Prostate gland (tissue), 2 donors: ENCODE results near the gene SORL1. TPM values are rescaled to one million over a fixed set of nuclear protein-coding genes. Genes with fewer than 3 reads are reported as not detected.

Experiments used
- DNase-seq: peaks from one replicate; pipeline ENCODE4 v3.0.0-alpha.2; 2019; ENCODE audit warnings: low spot score
- H3K27ac ChIP-seq, 2 donors: fragments of 200-600 bp; sonication (generic); 2 replicates each; pipeline ENCODE4 v1.5.1; 2017 to 2019
- H3K27me3 ChIP-seq: fragments of 200-600 bp; sonication (generic); replicated peaks from 2 replicates; pipeline ENCODE4 v1.5.1; 2019; ENCODE audit not compliant: insufficient read depth
- H3K36me3 ChIP-seq, 2 donors: fragments of 200-600 bp; sonication (generic); 1 replicate in 1 of 2; 2 replicates in 1 of 2; pipeline versions ENCODE4 v1.5.1 to v1.8.1; 2017 to 2019
- H3K4me1 ChIP-seq: fragments of 200-600 bp; sonication (generic); replicated peaks from 2 replicates; pipeline ENCODE4 v1.5.1; 2019
- H3K4me3 ChIP-seq, 2 donors: fragments of 200-600 bp; sonication (generic); 2 replicates each; pipeline ENCODE4 v1.5.1; 2017 to 2019
- H3K9me3 ChIP-seq: fragments of 200-600 bp; sonication (generic); 2 replicates; pipeline ENCODE4 v1.5.1; 2017
- CTCF ChIP-seq, 4 experiments: fragments of 200-600 bp in 2 of 4; fragments of 450-650 bp in 2 of 4; sonication (generic) in 2 of 4; IDR thresholded peaks; 1 replicate in 3 of 4; 2 replicates in 1 of 4; pipeline ENCODE4 v1.5.1; 2016 to 2019; ENCODE audit warnings: antibody characterized with exemption in 4 of 4, mild to moderate bottlenecking in 2 of 4, moderate library complexity in 2 of 4
- POLR2A ChIP-seq: fragments of 450-650 bp; IDR thresholded peaks from one replicate; pipeline ENCODE4 v1.6.1; 2016; ENCODE audit warnings: antibody characterized with exemption, mild to moderate bottlenecking
- POLR2AphosphoS5 ChIP-seq: sonication (generic); formaldehyde crosslinking; IDR thresholded peaks from one replicate; pipeline ENCODE4 v1.6.1; 2017; ENCODE audit warnings: antibody characterized with exemption
- WGBS: methylation state at CpG from one replicate; pipeline ENCODE4 v1.1.5; 2018; 5-methylcytosine and 5-hydroxymethylcytosine counted together
- intact Hi-C: fragments of 100-400 bp; cut with DNase I; formaldehyde crosslinking; loops from one replicate; pipeline ENCODE4 v1.14.2; 2022
- total RNA-seq, 2 donors: library from RNA; depleted of rRNA; stranded (reverse); fragments of >200 nt; gene quantifications; one replicate each; pipeline ENCODE4 v1.1.0, GENCODE V29; 2016

Gene SORL1
- total RNA-seq, 2 donors from 2014 or later, result 77.4 to 97.6 TPM

GRCh38 chr11:121486054-121486453, 33.9 kb downstream of the SORL1 start:
- Histone ChIP-seq H3K9me3 (no peaks in the 10 kb centered on the region), H3K36me3 (no peaks in the 10 kb centered on the region), H3K4me1 (peaks cover 9% of the 10 kb centered on the region), H3K27me3 (no peaks in the 10 kb centered on the region), H3K27ac (no peak overlapping the region), H3K4me3 (no peak overlapping the region)
- 97% methylated on average over 5 of the region's 5 CpGs for WGBS
- DNase-seq, result no peak
- intact Hi-C loops, result no loop called here
- TF ChIP-seq POLR2AphosphoS5, result no peak
- TF ChIP-seq CTCF (IDR thresholded peaks at IDR 0.05), result no peak
- TF ChIP-seq POLR2A, result no peak

GRCh38 chr11:121487191-121487590, 35.1 kb downstream of the SORL1 start:
- DNase-seq, result no peak
- 79% methylated on average over 6 of the region's 6 CpGs for WGBS
- Histone ChIP-seq H3K27ac (no peak overlapping the region), H3K9me3 (no peaks in the 10 kb centered on the region), H3K4me3 (no peak overlapping the region), H3K4me1 (peaks cover 9% of the 10 kb centered on the region), H3K27me3 (no peaks in the 10 kb centered on the region), H3K36me3 (no peaks in the 10 kb centered on the region)
- intact Hi-C loops, result no loop called here
- TF ChIP-seq CTCF (IDR thresholded peaks at IDR 0.05) (no peak), POLR2AphosphoS5 (no peak), POLR2A (no peak)

- Histone ChIP-seq H3K4me3 (no peak overlapping the region), H3K4me1 (peaks cover 9% of the 10 kb centered on the region), H3K9me3 (no peaks in the 10 kb centered on the region), H3K27me3 (no peaks in the 10 kb centered on the region), H3K36me3 (no peaks in the 10 kb centered on the region), H3K27ac (peak overlapping the region in 1 of 2 donors; percentile 22)
- 60% methylated on average over 2 of the region's 2 CpGs for WGBS
- intact Hi-C loops, result no loop called here
- no peak for DNase-seq
- TF ChIP-seq POLR2A (no peak), POLR2AphosphoS5 (no peak), CTCF (IDR thresholded peaks at IDR 0.05) (no peak)
These were observed 36.1 kb downstream of the SORL1 start for GRCh38 chr11:121488170-121488569.

GRCh38 chr11:121488641-121489040, 36.5 kb downstream of the SORL1 start:
- Histone ChIP-seq H3K9me3 (no peaks in the 10 kb centered on the region), H3K27ac (peak overlapping the region in 1 of 2 donors; percentile 22), H3K27me3 (no peaks in the 10 kb centered on the region), H3K36me3 (no peaks in the 10 kb centered on the region), H3K4me3 (no peak overlapping the region), H3K4me1 (peaks cover 9% of the 10 kb centered on the region)
- TF ChIP-seq CTCF (IDR thresholded peaks at IDR 0.05) (no peak), POLR2AphosphoS5 (peak; percentile 22)
- 61% methylated on average over 6 of the region's 6 CpGs for WGBS
- intact Hi-C loops, result no loop called here
- DNase-seq, result no peak

GRCh38 chr11:121489823-121490222, 37.7 kb downstream of the SORL1 start:
- no peak overlapping the region for H3K27ac ChIP-seq
- TF ChIP-seq POLR2A (no peak), POLR2AphosphoS5 (no peak), CTCF (IDR thresholded peaks at IDR 0.05) (no peak)
- no peaks in the 10 kb centered on the region for H3K36me3 ChIP-seq
- DNase-seq, result no peak
- no peaks in the 10 kb centered on the region for H3K9me3 ChIP-seq
- intact Hi-C loops, result no loop called here
- 85% methylated on average over 2 of the region's 2 CpGs for WGBS
- H3K4me1 ChIP-seq, result peaks cover 9% of the 10 kb centered on the region
- H3K4me3 ChIP-seq, result no peak overlapping the region
- H3K27me3 ChIP-seq, result no peaks in the 10 kb centered on the region
